H1 (cell line): ENCODE data around the gene ZNF672. TPM values are rescaled to one million over a fixed set of nuclear protein-coding genes. Genes with fewer than 3 reads are reported as not detected.

ENCODE experiments used
- CTCF ChIA-PET: fragments of 300-600 bp; sonication (Branson Sonifier 250); formaldehyde crosslinking; loops from one replicate; lab custom pipeline; 2021; ENCODE audit not compliant: partially characterized antibody; lab: Charles Lee
- POLR2A ChIA-PET: fragments of 300-600 bp; sonication (Branson Sonifier 250); formaldehyde crosslinking; loops from one replicate; lab custom pipeline; 2021; ENCODE audit warnings: inconsistent platforms; ENCODE audit not compliant: partially characterized antibody; lab: Charles Lee
- DNase-seq, 2 experiments: peaks; one replicate each; pipeline versions ENCODE4 v3.0.0 to v3.0.0-alpha.2; 2010 to 2022; ENCODE audit warnings: low spot score in 2 of 2, low read depth in 1 of 2, mixed read lengths in 1 of 2
- FAIRE-seq: peaks from 2 replicates; lab custom pipeline; 2011; peaks lifted over from hg19 to GRCh38; lab: Jason Lieb, UNC
- H2AFZ ChIP-seq: 2 replicates; pipeline ENCODE4 v1.8.1; 2012; ENCODE audit warnings: low read length, inconsistent platforms
- H2AK5ac ChIP-seq: 2 replicates; pipeline ENCODE4 v1.6.1; 2013; ENCODE audit warnings: low read depth, low read length
- H2BK120ac ChIP-seq: replicated peaks from 2 replicates; pipeline ENCODE3; 2013; ENCODE audit warnings: low read depth, low read length, inconsistent platforms
- H2BK12ac ChIP-seq: 2 replicates; pipeline ENCODE4 v1.6.1; 2013; ENCODE audit warnings: low read depth, low read length
- H2BK15ac ChIP-seq: 2 replicates; pipeline ENCODE4 v1.6.1; 2013; ENCODE audit warnings: low read length
- H2BK20ac ChIP-seq: 2 replicates; pipeline ENCODE4 v1.6.1; 2013; ENCODE audit warnings: low read length
- H2BK5ac ChIP-seq: 2 replicates; pipeline ENCODE4 v1.6.1; 2013; ENCODE audit warnings: low read depth, low read length
- H3K14ac ChIP-seq: 2 replicates; pipeline ENCODE4 v1.6.1; 2013; ENCODE audit warnings: inconsistent platforms; ENCODE audit not compliant: insufficient read length
- H3K18ac ChIP-seq: 2 replicates; pipeline ENCODE4 v1.6.1; 2013; ENCODE audit warnings: low read length; ENCODE audit errors: extremely low read depth
- H3K23ac ChIP-seq: 2 replicates; pipeline ENCODE4 v1.6.1; 2013; ENCODE audit warnings: inconsistent platforms; ENCODE audit not compliant: insufficient read length
- H3K23me2 ChIP-seq: 2 replicates; pipeline ENCODE4 v1.6.1; 2013; ENCODE audit warnings: low read depth, low read length
- H3K27ac ChIP-seq: 2 replicates; pipeline ENCODE4 v1.6.1; 2011; ENCODE audit warnings: low read depth, low read length, inconsistent platforms
- H3K27me3 ChIP-seq, 4 experiments: replicated peaks in 1 of 4; 1 replicate in 1 of 4; 2 replicates in 3 of 4; pipeline versions ENCODE4 v1.6.1 to v1.8.1; 2011 to 2013; ENCODE audit warnings: low read length in 3 of 4, mild to moderate bottlenecking in 3 of 4, inconsistent platforms in 2 of 4, mixed read lengths in 2 of 4, moderate library complexity in 1 of 4; ENCODE audit not compliant: control insufficient read depth in 3 of 4, insufficient read depth in 3 of 4; ENCODE audit errors: extremely low read depth in 1 of 4
- H3K36me3 ChIP-seq, 4 experiments: 2 replicates each; pipeline versions ENCODE4 v1.6.1 to v1.8.1; 2011 to 2013; ENCODE audit warnings: mild to moderate bottlenecking in 4 of 4, low read length in 3 of 4, moderate library complexity in 2 of 4, control low read depth in 1 of 4, inconsistent platforms in 1 of 4; ENCODE audit not compliant: insufficient read depth in 4 of 4, control insufficient read depth in 2 of 4
- H3K4ac ChIP-seq: replicated peaks from 2 replicates; pipeline ENCODE3; 2013; ENCODE audit warnings: low read length, low read depth, mixed read lengths, inconsistent platforms; ENCODE audit not compliant: insufficient read length
- H3K4me1 ChIP-seq, 4 experiments: replicated peaks in 1 of 4; 1 replicate in 1 of 4; 2 replicates in 3 of 4; pipeline versions ENCODE4 v1.6.1 to v1.8.1; 2011 to 2013; ENCODE audit warnings: low read length in 3 of 4, inconsistent platforms in 2 of 4, mixed read lengths in 1 of 4; ENCODE audit not compliant: insufficient read depth in 4 of 4, control insufficient read depth in 3 of 4
- H3K4me2 ChIP-seq, 2 experiments: 2 replicates each; pipeline versions ENCODE4 v1.6.1 to v1.8.1; 2011 to 2013; ENCODE audit warnings: low read depth in 2 of 2, low read length in 2 of 2, control low read depth in 1 of 2, inconsistent platforms in 1 of 2, mild to moderate bottlenecking in 1 of 2; ENCODE audit not compliant: insufficient read depth in 1 of 2
- H3K4me3 ChIP-seq, 4 experiments: fragments of 200-600, 300-600 bp in 1 of 4; sonication (generic), shearing (Covaris generic), sonication (Bioruptor Twin) in 1 of 4; 2 replicates each; pipeline versions ENCODE4 v1.5.1 to v1.8.1; 2011 to 2016; ENCODE audit warnings: low read length in 4 of 4, low read depth in 3 of 4, control low read depth in 2 of 4, inconsistent platforms in 2 of 4, mild to moderate bottlenecking in 2 of 4, mixed read lengths in 1 of 4, moderate library complexity in 1 of 4; ENCODE audit not compliant: insufficient read depth in 2 of 4; ENCODE audit errors: extremely low read depth in 1 of 4
- H3K56ac ChIP-seq: replicated peaks from 2 replicates; pipeline ENCODE3; 2013; ENCODE audit warnings: low read depth, mild to moderate bottlenecking, mixed read lengths, low read length, inconsistent platforms; ENCODE audit not compliant: insufficient read length
- H3K79me1 ChIP-seq: 2 replicates; pipeline ENCODE4 v1.6.1; 2013; ENCODE audit warnings: low read depth, low read length, control low read depth
- H3K79me2 ChIP-seq, 2 experiments: 2 replicates each; pipeline versions ENCODE4 v1.6.1 to v1.8.1; 2012 to 2013; ENCODE audit warnings: low read length in 2 of 2, mild to moderate bottlenecking in 2 of 2, inconsistent platforms in 1 of 2; ENCODE audit not compliant: insufficient read depth in 2 of 2, control insufficient read depth in 1 of 2
- H3K9ac ChIP-seq, 4 experiments: replicated peaks in 1 of 4; 1 replicate in 1 of 4; 2 replicates in 3 of 4; pipeline versions ENCODE4 v1.6.1 to v1.8.1; 2011 to 2013; ENCODE audit warnings: low read depth in 3 of 4, low read length in 3 of 4, control low read depth in 2 of 4, mild to moderate bottlenecking in 2 of 4, moderate library complexity in 2 of 4, inconsistent platforms in 1 of 4; ENCODE audit errors: extremely low read depth in 1 of 4
- H3K9me3 ChIP-seq, 2 experiments: 2 replicates each; pipeline versions ENCODE4 v1.6.1 to v1.8.1; 2012 to 2013; ENCODE audit warnings: mild to moderate bottlenecking in 2 of 2, moderate library complexity in 2 of 2, control low read depth in 1 of 2, inconsistent platforms in 1 of 2, low read depth in 1 of 2, low read length in 1 of 2, mixed read lengths in 1 of 2; ENCODE audit not compliant: insufficient read depth in 2 of 2
- H4K20me1 ChIP-seq, 2 experiments: replicated peaks in 1 of 2; 2 replicates each; pipeline versions ENCODE3 to v1.8.1; 2011 to 2013; ENCODE audit warnings: inconsistent platforms in 2 of 2, low read length in 2 of 2, mild to moderate bottlenecking in 1 of 2; ENCODE audit not compliant: insufficient read depth in 2 of 2, control insufficient read depth in 1 of 2
- H4K5ac ChIP-seq: 2 replicates; pipeline ENCODE4 v1.6.1; 2013; ENCODE audit warnings: low read length, low read depth, mixed read lengths, inconsistent platforms; ENCODE audit not compliant: insufficient read length
- H4K8ac ChIP-seq: 2 replicates; pipeline ENCODE4 v1.8.0; 2013; ENCODE audit warnings: mild to moderate bottlenecking, moderate library complexity, low read length, inconsistent platforms; ENCODE audit not compliant: insufficient read depth; ENCODE audit errors: extremely low read depth
- H4K91ac ChIP-seq: replicated peaks from 2 replicates; pipeline ENCODE3; 2013; ENCODE audit warnings: low read length, mixed read lengths, inconsistent platforms; ENCODE audit not compliant: insufficient read length
- CBX5 ChIP-seq: fragments of 300-800, 300-1000 bp; sonication (generic); IDR thresholded peaks from 2 replicates; pipeline ENCODE4 v1.7.1; 2016; ENCODE audit warnings: antibody characterized with exemption, low read length, low read depth
- CHD1 ChIP-seq: IDR thresholded peaks from 2 replicates; pipeline ENCODE4 v1.6.1; 2012; ENCODE audit warnings: low read depth, low read length, improper control_type of control experiment
- CTBP2 ChIP-seq: IDR thresholded peaks from 2 replicates; pipeline ENCODE4 v1.7.0; 2011; ENCODE audit warnings: borderline replicate concordance, mild to moderate bottlenecking, moderate library complexity, mixed read lengths, low read length; ENCODE audit not compliant: insufficient read depth, insufficient read length
- E2F6 ChIP-seq: IDR thresholded peaks from 2 replicates; pipeline ENCODE4 v1.6.1; 2012; ENCODE audit warnings: inconsistent platforms
- FOSL1 ChIP-seq: IDR thresholded peaks from 2 replicates; pipeline ENCODE4 v1.6.1; 2011; ENCODE audit warnings: mild to moderate bottlenecking, low read depth, low read length, moderate library complexity; ENCODE audit not compliant: insufficient read depth
- KDM1A ChIP-seq: fragments of 200-600, 300-600 bp; sonication (generic); IDR thresholded peaks from 2 replicates; pipeline ENCODE4 v1.7.1; 2016; ENCODE audit warnings: mild to moderate bottlenecking, low read length, borderline replicate concordance
- POLR2AphosphoS5 ChIP-seq: IDR thresholded peaks from 2 replicates; pipeline ENCODE4 v1.6.1; 2011; ENCODE audit warnings: low read depth, low read length
- POU5F1 ChIP-seq: IDR thresholded peaks from 2 replicates; pipeline ENCODE4 v1.6.1; 2011; ENCODE audit warnings: low read depth, mild to moderate bottlenecking, low read length, moderate library complexity
- RAD21 ChIP-seq, 2 experiments: IDR thresholded peaks in 1 of 2; conservative IDR thresholded peaks in 1 of 2; 2 replicates each; pipeline ENCODE4 v1.6.1; 2011; ENCODE audit warnings: low read depth in 2 of 2, low read length in 2 of 2, improper control_type of control experiment in 1 of 2, inconsistent platforms in 1 of 2, mild to moderate bottlenecking in 1 of 2, moderate library complexity in 1 of 2
- SIRT6 ChIP-seq: IDR thresholded peaks from one replicate; pipeline ENCODE4 v1.7.1; 2012; ENCODE audit warnings: low read length, inconsistent platforms
- SP4 ChIP-seq: IDR thresholded peaks from 2 replicates; pipeline ENCODE4 v1.6.1; 2012; ENCODE audit warnings: low read length, inconsistent platforms
- SUZ12 ChIP-seq: fragments of 200-600 bp; sonication (generic); IDR thresholded peaks from 2 replicates; pipeline ENCODE4 v1.6.1; 2012; ENCODE audit warnings: mild to moderate bottlenecking, inconsistent platforms, low read length, moderate library complexity, mixed read lengths
- WGBS, 2 experiments: shearing (Covaris generic) in 1 of 2; methylation state at CpG; one replicate each; pipeline versions ENCODE4 v1.1.6 to v1.1.7; 2013 to 2015; ENCODE audit warnings: low lambda C conversion rate in 2 of 2, mixed read lengths in 2 of 2, inconsistent platforms in 1 of 2, low coverage in 1 of 2, missing lambda C conversion rate in 1 of 2; ENCODE audit not compliant: insufficient replicate concordance in 2 of 2, insufficient coverage in 1 of 2, insufficient read length in 1 of 2; ENCODE audit errors: extremely low coverage in 1 of 2, missing lambda C conversion rate in 1 of 2; 5-methylcytosine and 5-hydroxymethylcytosine counted together
- polyA plus RNA-seq, 7 experiments: library from polyadenylated mRNA; depleted of rRNA in 3 of 7; stranded (reverse) in 5 of 7; unstranded in 2 of 7; fragments of >200 nt in 5 of 7; fragments of 200-250 nt in 2 of 7; gene quantifications; 1 replicate in 5 of 7; 2 replicates in 1 of 7; 4 replicates in 1 of 7; pipeline versions ENCODE4 v1.2.1 to v1.2.3, GENCODE V29; 2011 to 2013; ENCODE audit warnings: missing spikeins in 2 of 7, mixed read lengths in 2 of 7
- total RNA-seq: library from RNA; stranded (reverse); fragmentation: NEBNext Ultra II Directional; extraction: Animal tissue kit (Norgen Biotek cat#: 25700); gene quantifications from 2 replicates; pipeline ENCODE4 v1.2.1, GENCODE V29; 2021

The ZNF672 gene
- total and polyA plus RNA-seq, 2 of the 8 experiments (the other 6 are each of a cell fraction or from before 2014, with no cell fraction given), result 30.7 to 40.4 TPM

- DNase-seq, result no peak
- 97% methylated on average over 64 of the region's 72 CpGs; no CpG with 5 or more reads in 1 of the 2 experiments for WGBS, 2 experiments
- TF ChIP-seq FOSL1 (no peak), E2F6 (no peak), CBX5 (no peak), POLR2AphosphoS5 (no peak), KDM1A (no peak), RAD21 (IDR thresholded peaks at IDR 0.05 in 1 of 2, conservative IDR thresholded peaks at IDR 0.05 in 1 of 2; ENCODE audit: low read depth in 2 of 2, low read length in 2 of 2) (no peak), SIRT6 (no peak), SUZ12 (no peak), SP4 (no peak), CTBP2 (no peak), POU5F1 (no peak), CHD1 (no peak)
Measured at GRCh38 chr1:248847956-248848561, 10.0 kb downstream of the ZNF672 start.

More at GRCh38 chr1:248847956-248848561, 10.0 kb downstream of the ZNF672 start:
- Histone ChIP-seq H3K79me1 (peaks cover 4% of the 10 kb centered on the region), H3K4me1 (no peaks in the 10 kb centered on the region), H3K9ac (no peak overlapping the region), H3K79me2 (peaks cover 0 to 3% of the 10 kb centered on the region in 2 experiments; a peak in 1 of 4 replicates), H4K91ac (no peak overlapping the region), H3K4me2 (no peak overlapping the region), H3K56ac (no peak overlapping the region), H2BK12ac (no peak overlapping the region), H2AK5ac (no peak overlapping the region), H3K4ac (no peak overlapping the region), H3K36me3 (peaks cover 0 to 32% (median 26%) of the 10 kb centered on the region in 4 experiments; a peak in 7 of 8 replicates), H3K23ac (no peak overlapping the region), H4K8ac (no peak overlapping the region), H3K14ac (no peak overlapping the region), H3K27me3 (no peaks in the 10 kb centered on the region), H2BK5ac (no peak overlapping the region), H3K23me2 (no peaks in the 10 kb centered on the region), H2AFZ (no peak overlapping the region), H3K4me3 (no peak overlapping the region), H2BK120ac (no peak overlapping the region), H3K27ac (no peak overlapping the region), H2BK20ac (no peak overlapping the region), H4K20me1 (peaks cover 4 to 24% of the 10 kb centered on the region in 2 experiments), H3K9me3 (no peaks in the 10 kb centered on the region), H4K5ac (no peak overlapping the region), H3K18ac (no peak overlapping the region), H2BK15ac (no peak overlapping the region)
- ChIA-PET POLR2A (interaction anchor here (1.0 to 6.7 kb wide), 3 partner anchors 12 to 50 kb away, joined by 3 to 47 read pairs (median 6); partner anchors contain the start of gene ZNF672), CTCF (interaction anchor here (1.1 to 1.5 kb wide), 2 partner anchors 10 to 66 kb away, joined by 3 read pairs; no protein-coding TSS in a partner anchor)
- FAIRE-seq, result no peak
